ENCODE results near the gene STH.

GRCh38 chr17:45976391-45976754 lies 22.7 kb upstream of the STH start:
- no peak for TF ChIP-seq CTCF (conservative IDR thresholded peaks at IDR 0.05; ENCODE audit: low read depth, low read length)
- TF ChIP-seq POLR2A (IDR thresholded peaks at IDR 0.05; ENCODE audit: low read depth, low read length) = no peak
- TF ChIP-seq RCOR1 (IDR thresholded peaks at IDR 0.05; ENCODE audit: insufficient replicate concordance, low read length) = no peak
- TF ChIP-seq RAD21 (IDR thresholded peaks at IDR 0.05; ENCODE audit: low read length) = no peak
- TF ChIP-seq NFE2L2 (IDR thresholded peaks at IDR 0.05; ENCODE audit: low read depth, low read length) = no peak
- TF ChIP-seq MXI1 (IDR thresholded peaks at IDR 0.05; ENCODE audit: borderline replicate concordance, low read depth, low read length) = no peak
- TF ChIP-seq MAZ (IDR thresholded peaks at IDR 0.05; ENCODE audit: borderline replicate concordance, low read depth, low read length) = no peak
- TF ChIP-seq USF2 (IDR thresholded peaks at IDR 0.05; ENCODE audit: low read depth, low read length) = no peak
- TF ChIP-seq RFX5 (IDR thresholded peaks at IDR 0.05; ENCODE audit: low read depth, low read length) = no peak
- TF ChIP-seq SMC3 (IDR thresholded peaks at IDR 0.05; ENCODE audit: low read depth, low read length) = no peak
- TF ChIP-seq FOS (IDR thresholded peaks at IDR 0.05; ENCODE audit: low read depth, low read length) = no peak

Data from IMR-90 (cell line).